HepG2 (cell line): ENCODE results near the gene RNF10. TPM values are rescaled to one million over a fixed set of nuclear protein-coding genes. Genes with fewer than 3 reads are reported as not detected.

ENCODE experiments used
- ATAC-seq: fragments of 200-7000 bp; cut with Tn5 transposase; 3 replicates; pipeline ENCODE4 v1.9.1; 2020; ENCODE audit warnings: mild to moderate bottlenecking, moderate library complexity
- BruUV-seq: library from RNA; stranded (reverse); fragments of 400-500 nt; replicated peaks from 2 replicates; lab custom pipeline; 2021; lab: Mats Ljungman, UMichigan
- CTCF ChIA-PET: fragments of 300-600 bp; formaldehyde crosslinking; extraction: SDS; loops from one replicate; lab custom pipeline; 2021; ENCODE audit warnings: low total read pairs, inconsistent platforms, low intra/inter-chr PET ratio; lab: Yijun Ruan, JAX
- POLR2A ChIA-PET: fragments of 350-600 bp; sonication (Branson Sonifier 250); formaldehyde crosslinking; loops from one replicate; lab custom pipeline; 2020; ENCODE audit warnings: antibody characterized with exemption, inconsistent platforms; lab: Yijun Ruan, JAX
- DNase-seq: peaks from one replicate; pipeline ENCODE4 v3.0.0-alpha.2; 2015; ENCODE audit warnings: low spot score
- FAIRE-seq: peaks from 3 replicates; lab custom pipeline; 2011; peaks lifted over from hg19 to GRCh38; lab: Jason Lieb, UNC
- H2AFZ ChIP-seq: one replicate; pipeline ENCODE4 v1.6.1; 2011; ENCODE audit warnings: low read length, inconsistent platforms
- H3K27ac ChIP-seq: fragments of 300-600 bp; 3 replicates; pipeline ENCODE4 v1.8.0; 2011; ENCODE audit warnings: mixed run types, mild to moderate bottlenecking, mixed read lengths, low read length, inconsistent platforms; ENCODE audit not compliant: insufficient read depth; ENCODE audit errors: extremely low read length
- H3K27me3 ChIP-seq, 2 experiments: fragments of 200-600 bp in 1 of 2; 2 replicates in 1 of 2; 3 replicates in 1 of 2; pipeline versions ENCODE4 v1.6.0 to v1.8.0; 2011; ENCODE audit warnings: low read length in 2 of 2, mild to moderate bottlenecking in 2 of 2, moderate library complexity in 2 of 2, inconsistent platforms in 1 of 2; ENCODE audit not compliant: insufficient read depth in 2 of 2, control insufficient read depth in 1 of 2
- H3K36me3 ChIP-seq, 2 experiments: fragments of 200-600 bp in 1 of 2; replicated peaks in 1 of 2; 2 replicates in 1 of 2; 3 replicates in 1 of 2; pipeline versions ENCODE4 v1.5.1 to v1.8.0; 2011; ENCODE audit warnings: low read length in 2 of 2, inconsistent platforms in 1 of 2; ENCODE audit not compliant: insufficient read depth in 2 of 2, control insufficient read depth in 1 of 2
- H3K4me1 ChIP-seq: 2 replicates; pipeline ENCODE4 v1.5.1; 2012; ENCODE audit warnings: low read length, inconsistent platforms; ENCODE audit not compliant: insufficient read depth
- H3K4me2 ChIP-seq: 2 replicates; pipeline ENCODE4 v1.6.0; 2011; ENCODE audit warnings: low read depth, low read length, inconsistent platforms
- H3K4me3 ChIP-seq, 3 experiments: fragments of 200-600 bp in 1 of 3; sonication (generic), shearing (Covaris generic) in 1 of 3; replicated peaks in 1 of 3; 2 replicates each; pipeline ENCODE4 v1.5.1; 2011 to 2016; ENCODE audit warnings: low read length in 3 of 3, inconsistent platforms in 2 of 3, low read depth in 2 of 3, mild to moderate bottlenecking in 2 of 3, control low read depth in 1 of 3, mixed read lengths in 1 of 3; ENCODE audit not compliant: insufficient read depth in 1 of 3
- H3K79me2 ChIP-seq: one replicate; pipeline ENCODE4 v1.6.1; 2011; ENCODE audit warnings: low read length, inconsistent platforms; ENCODE audit not compliant: insufficient read depth
- H3K9ac ChIP-seq: 2 replicates; pipeline ENCODE4 v1.6.0; 2011; ENCODE audit warnings: mild to moderate bottlenecking, low read depth, low read length, inconsistent platforms; ENCODE audit not compliant: insufficient read depth
- H3K9me3 ChIP-seq: 2 replicates; pipeline ENCODE4 v1.5.1; 2012; ENCODE audit warnings: mild to moderate bottlenecking, low read length
- H4K20me1 ChIP-seq: 2 replicates; pipeline ENCODE4 v1.6.0; 2011; ENCODE audit warnings: inconsistent platforms, mild to moderate bottlenecking, low read length, moderate library complexity; ENCODE audit not compliant: insufficient read depth
- ADNP ChIP-seq: sonication (generic); formaldehyde crosslinking; IDR thresholded peaks from 2 replicates; pipeline ENCODE4 v1.4.0; 2020; ENCODE audit warnings: missing genetic modification reagents
- ARNT2 ChIP-seq: sonication (generic); formaldehyde crosslinking; IDR thresholded peaks from 2 replicates; pipeline ENCODE4 v1.8.0; 2022; ENCODE audit warnings: mild to moderate bottlenecking, low read depth, missing genetic modification reagents, moderate library complexity
- MED8 ChIP-seq: sonication (generic); formaldehyde crosslinking; IDR thresholded peaks from 2 replicates; pipeline ENCODE4 v1.8.1; 2023; ENCODE audit warnings: mild to moderate bottlenecking, missing genetic modification reagents; ENCODE audit not compliant: insufficient replicate concordance
- NBN ChIP-seq: fragments of 450-650 bp; conservative IDR thresholded peaks from 2 replicates; pipeline ENCODE4 v1.6.1; 2017
- TARDBP ChIP-seq: sonication (generic); formaldehyde crosslinking; IDR thresholded peaks from 2 replicates; pipeline ENCODE4 v1.8.0; 2022; ENCODE audit warnings: mild to moderate bottlenecking, missing genetic modification reagents
- TBX3 ChIP-seq: fragments of 450-650 bp; IDR thresholded peaks from 2 replicates; pipeline ENCODE4 v1.6.1; 2017; ENCODE audit warnings: antibody characterized with exemption, mild to moderate bottlenecking, inconsistent platforms, borderline replicate concordance
- ZNF263 ChIP-seq: sonication (generic); formaldehyde crosslinking; IDR thresholded peaks from 2 replicates; pipeline ENCODE4 v1.4.0; 2020; ENCODE audit warnings: missing genetic modification reagents
- ZNF460 ChIP-seq: sonication (generic); formaldehyde crosslinking; IDR thresholded peaks from 2 replicates; pipeline ENCODE4 v1.5.1; 2020; ENCODE audit warnings: missing genetic modification reagents, mild to moderate bottlenecking, borderline replicate concordance
- ZNF468 ChIP-seq: sonication (generic); formaldehyde crosslinking; IDR thresholded peaks from 2 replicates; pipeline ENCODE4 v1.8.0; 2022; ENCODE audit warnings: mild to moderate bottlenecking, moderate library complexity, missing genetic modification reagents
- ZNF609 ChIP-seq: sonication (generic); formaldehyde crosslinking; IDR thresholded peaks from 2 replicates; pipeline ENCODE4 v1.4.0; 2020; ENCODE audit warnings: mild to moderate bottlenecking, missing genetic modification reagents, borderline replicate concordance
- WGBS: methylation state at CpG from one replicate; pipeline ENCODE4 v1.1.6; 2017; ENCODE audit warnings: low lambda C conversion rate; 5-methylcytosine and 5-hydroxymethylcytosine counted together
- in situ Hi-C: cut with HindIII; loops from 2 replicates; pipeline ENCODE4 v1.10.0; 2017; ENCODE audit warnings: low pct_unique_long_range_greater_than_20kb; ENCODE audit not compliant: extremely low pct_ligation_motif_present
- intact Hi-C: fragments of 100-400 bp; cut with micrococcal nuclease; formaldehyde crosslinking; loops from one replicate; pipeline ENCODE4 v1.10.0; 2022; ENCODE audit not compliant: unreplicated experiment
- polyA plus RNA-seq, 8 experiments: library from polyadenylated mRNA; depleted of rRNA in 3 of 8; stranded (reverse) in 7 of 8; unstranded in 1 of 8; fragments of >200 nt; fragmentation: Illumina TruSeq in 4 of 8; extraction: Trizol in 4 of 8; gene quantifications; 2 replicates each; pipeline versions ENCODE4 v1.2.1 to v1.2.3, GENCODE V29; 2011 to 2016; ENCODE audit warnings: low read depth in 4 of 8, missing spikeins in 1 of 8, mixed read lengths in 1 of 8; ENCODE audit not compliant: insufficient read depth in 1 of 8
- total RNA-seq, 5 experiments: library from RNA; depleted of rRNA; stranded (reverse); fragments of >200 nt; fragmentation: Illumina TruSeq; extraction: Trizol; gene quantifications; 2 replicates each; pipeline ENCODE4 v1.2.3, GENCODE V29; 2016; ENCODE audit warnings: low read depth in 1 of 5

RNF10 gene
- total and polyA plus RNA-seq, 2 of the 13 experiments (the other 11 are each of a cell fraction or from before 2014, with no cell fraction given): 62.5 to 88.0 TPM

DNA sequence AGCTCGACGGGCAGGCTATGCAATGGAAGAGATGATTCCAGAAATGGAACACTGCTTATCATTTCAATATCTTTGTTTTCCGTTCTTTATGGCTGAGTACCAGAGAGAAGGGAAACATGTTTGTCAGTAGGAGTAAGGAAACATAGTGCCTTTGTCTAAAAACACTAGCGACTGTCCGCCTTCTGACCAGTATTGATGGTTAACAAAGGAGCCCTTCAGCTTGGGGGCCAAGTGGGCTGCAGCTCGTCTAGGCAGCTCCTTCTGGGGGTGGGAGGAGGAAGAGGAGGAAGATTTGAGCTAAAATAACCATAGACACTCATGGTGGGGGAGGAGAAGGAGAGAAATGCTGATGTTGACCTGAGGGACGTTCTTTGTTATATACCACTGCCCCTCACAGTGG lies 20.2 kb upstream of the RNF10 start (continued):
- TF ChIP-seq ZNF609 (CRISPR knock-in tag) (no peak), MED8 (CRISPR knock-in tag) (no peak), TBX3 (no peak), TARDBP (CRISPR knock-in tag) (no peak), ZNF460 (CRISPR knock-in tag) (no peak), ZNF468 (no peak), ARNT2 (CRISPR knock-in tag) (no peak), ZNF263 (CRISPR knock-in tag) (no peak)
- TF ChIP-seq, all 625 proteins: peak for 0

- H3K79me2 ChIP-seq: no peaks in the 10 kb centered on the region
- CTCF ChIA-PET: no interaction called here
- H3K4me2 ChIP-seq: no peak overlapping the region
- no peak overlapping the region for H2AFZ ChIP-seq
- ATAC-seq (no peak), FAIRE-seq (no peak)
- H3K4me1 ChIP-seq: no peaks in the 10 kb centered on the region
- H3K9me3 ChIP-seq: no peaks in the 10 kb centered on the region
- no peak overlapping the region for H3K4me3 ChIP-seq
- H4K20me1 ChIP-seq: no peaks in the 10 kb centered on the region
- in situ Hi-C loops: no loop called here
- no peak overlapping the region for H3K27ac ChIP-seq
- H3K27me3 ChIP-seq: no peaks in the 10 kb centered on the region
- TF ChIP-seq NBN (no peak), ADNP (CRISPR knock-in tag) (no peak)
- TF ChIP-seq, all 625 proteins: peak for 0
- WGBS: 100% methylated on average over 2 of the region's 2 CpGs
- intact Hi-C loops: no loop called here
- Histone ChIP-seq H3K9ac (no peak overlapping the region), H3K36me3 (peaks cover 1 to 16% of the 10 kb centered on the region in 2 experiments; a peak in 4 of 5 replicates)
- no TSS peak for BruUV-seq
- no peak for DNase-seq
- POLR2A ChIA-PET: no interaction called here
Observed at GRCh38 chr12:120515496-120515895, 18.7 kb upstream of the RNF10 start.
